ENCODE data around the gene ZC3H10.
"Not testable (repeated sequence)": the region's sequence is repeated elsewhere in the genome, so short reads cannot be mapped to it uniquely, and the experiment has no call there.

ZC3H10 gene, protein sequence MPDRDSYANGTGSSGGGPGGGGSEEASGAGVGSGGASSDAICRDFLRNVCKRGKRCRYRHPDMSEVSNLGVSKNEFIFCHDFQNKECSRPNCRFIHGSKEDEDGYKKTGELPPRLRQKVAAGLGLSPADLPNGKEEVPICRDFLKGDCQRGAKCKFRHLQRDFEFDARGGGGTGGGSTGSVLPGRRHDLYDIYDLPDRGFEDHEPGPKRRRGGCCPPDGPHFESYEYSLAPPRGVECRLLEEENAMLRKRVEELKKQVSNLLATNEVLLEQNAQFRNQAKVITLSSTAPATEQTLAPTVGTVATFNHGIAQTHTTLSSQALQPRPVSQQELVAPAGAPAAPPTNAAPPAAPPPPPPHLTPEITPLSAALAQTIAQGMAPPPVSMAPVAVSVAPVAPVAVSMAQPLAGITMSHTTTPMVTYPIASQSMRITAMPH

GRCh38 chr12:56117778-56118687 is at the start of gene ZC3H10:
Gene ZC3H10, plus strand, starts transcription at chr12:56118266. Its CDS starts 2,297 bp downstream, at chr12:56120563.
- Mint-ChIP-seq H3K27me3 (no peaks in the 10 kb centered on the region), H3K4me3 (peak within 1 kb of the TSS; percentile 94), H3K36me3 (ENCODE audit: low read depth) (peaks cover 77% of the 10 kb centered on the region), H3K27ac (peak within 1 kb of the TSS; percentile 99), H3K4me1 (ENCODE audit: low read depth) (peaks cover 52% of the 10 kb centered on the region), H3K9me3 (no peaks in the 10 kb centered on the region)
- intact Hi-C loops (cut with micrococcal nuclease): loop anchor here (2.0 to 5.0 kb wide), 4 partner anchors 41 to 381 kb away; partner anchors contain the start of genes MYL6 and RPS26

GRCh38 chr12:56071648-56072047 is 46.4 kb upstream of the ZC3H10 start:
- Mint-ChIP-seq H3K9me3 (no peaks in the 10 kb centered on the region), H3K36me3 (ENCODE audit: low read depth) (no peaks in the 10 kb centered on the region), H3K27ac (no peak overlapping the region), H3K27me3 (no peaks in the 10 kb centered on the region), H3K4me3 (no peak overlapping the region), H3K4me1 (ENCODE audit: low read depth) (no peaks in the 10 kb centered on the region)
- intact Hi-C loops (cut with micrococcal nuclease): no loop called here

DNA sequence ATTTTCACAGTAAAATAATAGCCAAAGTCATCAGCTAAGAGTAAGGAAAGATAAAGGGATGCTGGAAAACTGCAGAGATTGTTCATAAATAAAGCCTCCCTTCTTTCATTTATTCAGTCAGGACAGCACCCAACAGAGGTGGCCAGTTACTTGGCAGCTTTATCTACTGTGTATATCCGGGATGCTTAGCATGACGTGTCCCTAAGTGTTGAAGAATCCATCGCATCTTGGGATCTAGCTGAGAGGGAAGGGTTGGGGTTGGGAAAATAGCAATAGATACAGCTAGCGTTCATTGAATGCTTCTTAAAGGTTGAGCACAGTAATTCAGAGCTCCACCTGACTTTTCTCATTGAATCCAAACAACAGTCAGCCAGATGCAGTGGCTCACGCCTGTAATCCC is 43.7 kb upstream of the ZC3H10 start:
- no peak overlapping the region for H3K27ac Mint-ChIP-seq
- H3K36me3 Mint-ChIP-seq (ENCODE audit: low read depth): no peaks in the 10 kb centered on the region
- H3K27me3 Mint-ChIP-seq: peaks cover 9% of the 10 kb centered on the region
- no peaks in the 10 kb centered on the region for H3K9me3 Mint-ChIP-seq
- intact Hi-C loops (cut with micrococcal nuclease): no loop called here
- peaks cover 8% of the 10 kb centered on the region for H3K4me1 Mint-ChIP-seq (ENCODE audit: low read depth)
- no peak overlapping the region for H3K4me3 Mint-ChIP-seq

DNA sequence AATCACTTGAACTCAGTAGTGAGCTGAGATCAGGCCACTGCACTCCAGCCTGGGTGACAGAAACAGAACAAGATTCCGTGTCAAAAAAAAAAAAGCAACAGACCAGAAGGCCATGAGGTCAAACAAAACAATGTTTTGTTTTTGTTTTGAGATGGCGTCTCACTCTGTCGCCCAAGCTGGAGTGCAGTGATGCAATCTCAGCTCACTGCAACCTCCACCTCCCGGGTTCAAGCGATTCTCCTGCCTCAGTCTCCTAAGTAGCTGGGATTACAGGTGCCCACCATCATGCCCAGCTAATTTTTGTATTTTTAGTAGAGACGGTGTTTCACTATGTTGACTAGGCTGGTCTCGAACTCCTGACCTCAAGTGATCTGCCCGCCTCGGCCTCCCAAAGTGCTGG is 40.1 kb upstream of the ZC3H10 start:
- H3K36me3 Mint-ChIP-seq (ENCODE audit: low read depth); H3K4me3 Mint-ChIP-seq; H3K27ac Mint-ChIP-seq; H3K9me3 Mint-ChIP-seq; intact Hi-C loops (cut with micrococcal nuclease): not testable (repeated sequence)
- peaks cover 27% of the 10 kb centered on the region for H3K4me1 Mint-ChIP-seq (ENCODE audit: low read depth)
- peaks cover 42% of the 10 kb centered on the region for H3K27me3 Mint-ChIP-seq

- H3K4me1 Mint-ChIP-seq (ENCODE audit: low read depth): peaks cover 29% of the 10 kb centered on the region
- no peaks in the 10 kb centered on the region for H3K36me3 Mint-ChIP-seq (ENCODE audit: low read depth)
- no peak overlapping the region for H3K27ac Mint-ChIP-seq
- H3K9me3 Mint-ChIP-seq: no peaks in the 10 kb centered on the region
- intact Hi-C loops (cut with micrococcal nuclease): no loop called here
- H3K27me3 Mint-ChIP-seq: peaks cover 44% of the 10 kb centered on the region
- H3K4me3 Mint-ChIP-seq: no peak overlapping the region
Measured at GRCh38 chr12:56078427-56078826, 39.6 kb upstream of the ZC3H10 start.

DNA sequence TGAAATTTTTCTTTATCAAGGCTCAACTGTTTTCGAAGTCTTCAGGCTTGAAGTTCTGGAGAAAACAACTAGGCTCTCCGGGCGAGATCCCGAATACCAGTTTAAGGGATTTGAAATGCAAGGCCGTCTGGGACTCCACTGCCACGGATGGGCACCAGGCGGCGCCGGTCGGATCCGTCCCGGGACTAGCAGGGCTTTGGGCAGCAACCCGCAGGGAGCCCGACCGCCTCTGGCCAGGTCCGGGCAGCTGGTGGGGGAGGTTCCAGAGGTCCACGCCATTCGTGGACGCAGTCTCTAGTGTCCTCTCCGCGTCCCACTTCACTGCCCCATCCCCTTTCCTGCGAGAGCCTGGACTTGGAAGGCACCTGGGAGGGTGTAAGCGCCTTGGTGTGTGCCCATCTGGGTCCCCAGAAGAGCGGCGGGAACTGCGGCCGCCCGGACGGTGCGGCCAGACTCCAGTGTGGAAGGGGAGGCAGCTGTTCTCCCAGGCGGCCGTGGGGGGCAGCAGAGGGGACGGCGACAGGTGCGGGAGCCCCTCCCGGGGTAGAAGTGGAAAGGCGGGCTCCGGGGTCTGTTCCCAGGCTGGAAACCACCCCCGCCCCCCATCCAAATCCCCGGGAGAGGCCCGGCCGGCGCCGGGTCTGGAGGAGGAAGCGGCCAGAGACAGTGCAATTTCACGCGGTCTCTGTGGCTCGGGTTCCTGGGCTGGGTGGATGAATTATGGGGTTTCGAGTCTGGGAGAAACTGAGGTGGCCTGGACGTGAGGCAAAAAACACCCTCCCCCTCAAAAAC is 38.9 kb upstream of the ZC3H10 start:
- H3K27ac Mint-ChIP-seq: peak overlapping the region; percentile 66
- peaks cover 34% of the 10 kb centered on the region for H3K4me1 Mint-ChIP-seq (ENCODE audit: low read depth)
- peaks cover 51% of the 10 kb centered on the region for H3K27me3 Mint-ChIP-seq
- H3K4me3 Mint-ChIP-seq: peak overlapping the region; percentile 74
- no peaks in the 10 kb centered on the region for H3K36me3 Mint-ChIP-seq (ENCODE audit: low read depth)
- H3K9me3 Mint-ChIP-seq: no peaks in the 10 kb centered on the region
- intact Hi-C loops (cut with micrococcal nuclease): loop anchor here (1.0 kb wide), 1 partner anchor 25 kb away; the partner anchor contains the start of gene PA2G4

- H3K36me3 Mint-ChIP-seq (ENCODE audit: low read depth): no peaks in the 10 kb centered on the region
- H3K9me3 Mint-ChIP-seq: no peaks in the 10 kb centered on the region
- H3K27me3 Mint-ChIP-seq: peaks cover 59% of the 10 kb centered on the region
- peak within 1 kb of the TSS; percentile 74 for H3K4me3 Mint-ChIP-seq
- peak within 1 kb of the TSS; percentile 66 for H3K27ac Mint-ChIP-seq
- peaks cover 34% of the 10 kb centered on the region for H3K4me1 Mint-ChIP-seq (ENCODE audit: low read depth)
- intact Hi-C loops (cut with micrococcal nuclease): loop anchor here (1.0 kb wide), 1 partner anchor 24 kb away; the partner anchor contains the start of gene PA2G4
Measured at GRCh38 chr12:56079723-56080555, 38.1 kb upstream of the ZC3H10 start, which contains the start of gene ERBB3. Gene ERBB3, plus strand, starts transcription at chr12:56080165. Its CDS starts 136 bp downstream, at chr12:56080301.

DNA sequence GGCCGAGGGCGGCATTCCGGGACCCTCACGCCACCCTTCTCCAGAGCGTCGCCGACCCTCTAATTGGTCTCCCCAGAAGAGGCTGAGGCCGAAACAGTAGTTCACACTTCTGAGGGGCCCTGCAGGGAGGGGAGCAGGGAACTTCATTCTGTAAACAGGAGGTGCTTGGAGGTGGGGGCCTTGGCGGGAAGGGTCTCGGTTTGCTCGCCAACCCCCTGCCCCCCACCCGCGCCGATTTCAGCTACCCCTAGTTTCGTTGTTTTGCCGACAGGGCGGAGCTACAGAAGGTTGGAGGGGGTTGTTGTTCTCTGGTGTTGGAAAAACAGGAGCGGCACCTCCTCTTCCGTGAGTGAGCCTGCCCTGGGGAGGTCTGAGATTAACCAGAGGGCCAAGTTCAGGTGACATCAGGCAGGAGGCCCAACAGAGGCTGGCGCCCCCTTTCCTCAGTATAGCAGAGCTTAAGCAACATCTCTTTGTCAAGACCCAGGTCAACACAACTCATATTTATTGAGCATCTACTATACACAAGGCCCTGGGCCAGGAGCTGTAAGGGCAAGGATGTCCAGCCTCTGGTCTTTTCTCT is 37.4 kb upstream of the ZC3H10 start:
- H3K9me3 Mint-ChIP-seq: no peaks in the 10 kb centered on the region
- no peak overlapping the region for H3K4me3 Mint-ChIP-seq
- intact Hi-C loops (cut with micrococcal nuclease): no loop called here
- H3K36me3 Mint-ChIP-seq (ENCODE audit: low read depth): no peaks in the 10 kb centered on the region
- peaks cover 34% of the 10 kb centered on the region for H3K4me1 Mint-ChIP-seq (ENCODE audit: low read depth)
- H3K27ac Mint-ChIP-seq: no peak overlapping the region
- H3K27me3 Mint-ChIP-seq: peaks cover 61% of the 10 kb centered on the region

DNA sequence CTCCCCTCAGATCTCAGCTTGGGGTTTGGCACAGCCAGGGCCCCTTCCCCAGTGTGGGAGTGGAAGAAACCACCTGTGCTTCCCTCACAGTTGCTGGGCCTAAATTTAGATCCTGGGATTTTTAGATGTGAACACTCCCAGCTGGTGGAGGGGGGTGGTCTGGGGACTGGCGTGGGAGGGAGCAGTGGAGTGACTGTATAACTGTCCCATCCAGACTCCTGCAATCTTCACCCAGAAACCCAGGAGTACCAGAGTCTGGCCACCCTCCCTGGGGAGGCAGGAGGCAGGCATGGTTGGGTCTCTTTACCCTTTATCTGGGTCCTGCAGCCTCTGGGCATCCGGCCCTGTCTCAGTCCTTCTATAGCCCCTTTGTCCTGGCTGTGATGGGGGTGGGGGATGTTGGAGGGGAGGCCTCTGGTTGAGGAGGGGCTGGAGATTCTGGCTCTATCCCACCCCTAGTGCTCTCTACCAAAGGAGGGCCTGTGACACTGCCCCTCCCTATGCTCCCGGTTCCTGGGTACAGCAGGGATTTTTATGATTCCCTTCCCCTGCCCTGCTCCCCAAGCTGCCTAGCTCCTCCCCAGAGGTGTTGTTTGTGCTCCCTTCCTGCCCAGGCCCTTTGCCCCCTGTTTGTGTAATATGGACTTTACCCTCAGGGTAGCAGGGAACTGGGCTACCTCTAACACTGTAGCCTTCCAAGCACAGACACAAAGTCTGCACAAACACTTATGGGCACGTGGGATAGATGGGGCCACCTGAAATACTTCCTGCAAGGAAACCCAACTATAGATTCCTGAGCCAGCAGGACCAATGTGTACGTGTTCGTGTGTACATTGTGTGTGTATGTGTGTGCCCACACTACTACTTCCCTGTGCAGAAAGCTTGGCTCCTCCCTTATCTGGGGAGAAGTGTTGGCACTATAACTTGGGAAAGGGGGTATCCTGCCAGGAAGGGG is 36.4 kb upstream of the ZC3H10 start:
- H3K4me1 Mint-ChIP-seq (ENCODE audit: low read depth): peaks cover 40% of the 10 kb centered on the region
- intact Hi-C loops (cut with micrococcal nuclease): no loop called here
- H3K27me3 Mint-ChIP-seq: peaks cover 61% of the 10 kb centered on the region
- no peaks in the 10 kb centered on the region for H3K36me3 Mint-ChIP-seq (ENCODE audit: low read depth)
- no peaks in the 10 kb centered on the region for H3K9me3 Mint-ChIP-seq
- H3K27ac Mint-ChIP-seq: no peak overlapping the region
- no peak overlapping the region for H3K4me3 Mint-ChIP-seq

- H3K9me3 Mint-ChIP-seq: no peaks in the 10 kb centered on the region
- H3K4me1 Mint-ChIP-seq (ENCODE audit: low read depth): peaks cover 47% of the 10 kb centered on the region
- no peak overlapping the region for H3K4me3 Mint-ChIP-seq
- peaks cover 59% of the 10 kb centered on the region for H3K27me3 Mint-ChIP-seq
- intact Hi-C loops (cut with micrococcal nuclease): no loop called here
- no peaks in the 10 kb centered on the region for H3K36me3 Mint-ChIP-seq (ENCODE audit: low read depth)
- no peak overlapping the region for H3K27ac Mint-ChIP-seq
Measured at GRCh38 chr12:56082382-56082781, 35.7 kb upstream of the ZC3H10 start.

DNA sequence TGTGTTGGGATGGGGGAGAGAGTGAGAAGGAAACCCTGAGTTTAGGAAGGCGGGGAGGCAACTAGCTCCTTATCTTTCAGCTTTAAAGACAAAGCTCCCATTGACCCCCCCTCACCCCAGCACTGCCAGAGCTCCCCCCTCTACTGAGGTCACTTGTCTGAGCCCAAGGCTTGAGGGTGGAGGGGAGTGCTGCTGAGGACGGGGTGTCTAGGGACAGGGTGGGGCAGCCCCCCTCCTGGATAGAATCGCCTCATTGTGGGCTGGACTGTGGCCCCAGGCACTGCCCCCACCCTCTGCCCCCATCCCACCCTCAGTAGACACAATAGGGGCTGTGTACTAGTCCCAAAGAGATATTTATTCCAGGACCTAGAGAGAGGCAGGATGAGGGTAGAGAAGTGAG is 35.1 kb upstream of the ZC3H10 start:
- Mint-ChIP-seq H3K4me1 (ENCODE audit: low read depth) (peaks cover 52% of the 10 kb centered on the region), H3K4me3 (no peak overlapping the region), H3K27ac (no peak overlapping the region), H3K36me3 (ENCODE audit: low read depth) (no peaks in the 10 kb centered on the region), H3K9me3 (no peaks in the 10 kb centered on the region), H3K27me3 (peaks cover 58% of the 10 kb centered on the region)
- intact Hi-C loops (cut with micrococcal nuclease): no loop called here

Data from dendritic cell treated with granulocyte-macrophage colony-stimulating factor and Interleukin-4, amounts not matched to agents 40 ng/mL and 50 ng/mL, for 4 days (primary cell).